ENCODE results near the gene TRIM44. TPM values are rescaled to one million over a fixed set of nuclear protein-coding genes. Genes with fewer than 3 reads are reported as not detected.

TRIM44 gene
- total RNA-seq, 4 donors from 2014 or later, result 27.4 to 73.4 (median 53.7) TPM

DNA sequence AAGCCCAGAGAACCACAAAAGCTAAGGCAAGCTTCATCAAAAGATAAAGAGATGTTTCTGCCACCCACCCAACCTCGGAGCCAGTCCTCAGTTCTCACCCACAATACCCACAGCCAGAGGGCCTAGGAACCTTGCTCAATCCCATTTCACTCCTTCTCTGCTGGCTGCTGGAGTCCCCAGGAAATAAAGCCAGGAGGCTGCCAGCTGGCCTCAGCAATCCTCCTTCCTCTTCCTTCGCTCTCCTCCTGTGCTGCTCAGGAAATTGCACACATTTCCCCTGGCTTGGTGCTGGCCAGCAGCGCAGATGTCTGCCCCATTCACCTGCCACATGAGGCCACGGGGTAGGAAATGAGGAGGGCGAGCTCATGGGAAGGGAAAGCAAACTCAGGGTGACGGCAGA, 189.5 kb downstream of the TRIM44 start:
- intact Hi-C loops (cut with DNase I), result no loop called here
- Histone ChIP-seq H3K9me3 (no peaks in the 10 kb centered on the region), H3K36me3 (no peaks in the 10 kb centered on the region), H3K4me1 (peaks cover 0 to 11% (median 2%) of the 10 kb centered on the region in 4 donors), H3K27me3 (no peaks in the 10 kb centered on the region), H3K27ac (replicated peaks in 1 of 4) (no peak overlapping the region), H3K4me3 (no peak overlapping the region)
- peak; percentile 74 for DNase-seq (ENCODE audit: extremely low spot score)
- WGBS, result 76% methylated on average over 6 of the region's 6 CpGs
- no peak for TF ChIP-seq POLR2A (IDR thresholded peaks at IDR 0.05; ENCODE audit: low read depth)
- TF ChIP-seq EP300 (IDR thresholded peaks at IDR 0.05), result no peak
- peak in 1 of 2 donors; percentile 29 for TF ChIP-seq POLR2AphosphoS5 (IDR thresholded peaks at IDR 0.05)
- TF ChIP-seq, protein P1, sequence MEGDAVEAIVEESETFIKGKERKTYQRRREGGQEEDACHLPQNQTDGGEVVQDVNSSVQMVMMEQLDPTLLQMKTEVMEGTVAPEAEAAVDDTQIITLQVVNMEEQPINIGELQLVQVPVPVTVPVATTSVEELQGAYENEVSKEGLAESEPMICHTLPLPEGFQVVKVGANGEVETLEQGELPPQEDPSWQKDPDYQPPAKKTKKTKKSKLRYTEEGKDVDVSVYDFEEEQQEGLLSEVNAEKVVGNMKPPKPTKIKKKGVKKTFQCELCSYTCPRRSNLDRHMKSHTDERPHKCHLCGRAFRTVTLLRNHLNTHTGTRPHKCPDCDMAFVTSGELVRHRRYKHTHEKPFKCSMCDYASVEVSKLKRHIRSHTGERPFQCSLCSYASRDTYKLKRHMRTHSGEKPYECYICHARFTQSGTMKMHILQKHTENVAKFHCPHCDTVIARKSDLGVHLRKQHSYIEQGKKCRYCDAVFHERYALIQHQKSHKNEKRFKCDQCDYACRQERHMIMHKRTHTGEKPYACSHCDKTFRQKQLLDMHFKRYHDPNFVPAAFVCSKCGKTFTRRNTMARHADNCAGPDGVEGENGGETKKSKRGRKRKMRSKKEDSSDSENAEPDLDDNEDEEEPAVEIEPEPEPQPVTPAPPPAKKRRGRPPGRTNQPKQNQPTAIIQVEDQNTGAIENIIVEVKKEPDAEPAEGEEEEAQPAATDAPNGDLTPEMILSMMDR (IDR thresholded peaks at IDR 0.05), result no peak

DNA sequence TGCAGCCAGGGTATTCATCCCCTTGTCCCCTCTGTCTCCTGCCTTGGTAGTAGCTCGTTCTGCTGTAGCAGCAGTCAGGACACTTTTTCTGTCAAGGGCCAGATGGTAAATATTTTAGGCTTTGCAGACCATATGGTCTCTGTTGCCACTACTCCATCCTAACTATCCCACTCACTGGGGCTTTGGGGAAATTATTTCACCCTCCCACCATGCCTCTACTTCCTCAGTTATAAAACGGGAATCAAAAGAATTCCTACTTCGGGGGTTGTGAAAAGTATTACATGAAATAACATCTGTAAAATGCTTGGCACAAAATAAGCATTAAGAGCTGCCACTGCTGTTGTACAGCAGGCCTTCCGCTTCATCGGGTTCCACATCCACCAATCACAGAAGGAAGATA, 191.4 kb downstream of the TRIM44 start:
- no peak for DNase-seq (ENCODE audit: extremely low spot score)
- H3K9me3 ChIP-seq, result no peaks in the 10 kb centered on the region
- 78% methylated on average over 5 of the region's 5 CpGs for WGBS
- H3K36me3 ChIP-seq, result no peaks in the 10 kb centered on the region
- intact Hi-C loops (cut with DNase I), result no loop called here
- H3K27ac ChIP-seq (replicated peaks in 1 of 4), result no peak overlapping the region
- H3K4me3 ChIP-seq, result no peak overlapping the region
- TF ChIP-seq EP300 (IDR thresholded peaks at IDR 0.05) (no peak), POLR2A (IDR thresholded peaks at IDR 0.05; ENCODE audit: low read depth) (no peak), POLR2AphosphoS5 (IDR thresholded peaks at IDR 0.05) (no peak)
- TF ChIP-seq, protein P1 (IDR thresholded peaks at IDR 0.05), result no peak
- H3K27me3 ChIP-seq, result no peaks in the 10 kb centered on the region
- H3K4me1 ChIP-seq, result peaks cover 0 to 11% (median 2%) of the 10 kb centered on the region in 4 donors

DNA sequence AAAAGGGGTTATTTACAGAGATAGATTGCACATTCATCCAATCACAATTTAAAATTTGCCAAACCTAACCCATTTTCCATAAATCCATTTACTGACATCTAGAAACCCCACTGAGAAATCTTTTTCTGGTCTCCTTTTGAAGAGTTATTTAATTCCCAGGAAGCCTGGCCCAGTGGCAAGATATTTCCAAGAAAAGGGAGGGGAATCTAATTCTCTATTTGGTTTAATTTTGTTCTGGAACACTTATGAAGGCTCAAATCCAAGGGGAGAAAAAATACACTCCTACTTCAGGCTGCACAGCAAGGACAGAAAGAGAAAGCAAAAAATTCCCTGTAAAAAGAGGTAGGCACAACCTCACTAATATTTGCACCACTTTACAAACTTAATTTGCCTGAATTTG, 193.1 kb downstream of the TRIM44 start:
- Histone ChIP-seq H3K4me3 (no peak overlapping the region), H3K27me3 (no peaks in the 10 kb centered on the region), H3K27ac (replicated peaks in 1 of 4) (no peak overlapping the region), H3K4me1 (peaks cover 0 to 11% (median 2%) of the 10 kb centered on the region in 4 donors), H3K36me3 (no peaks in the 10 kb centered on the region), H3K9me3 (no peaks in the 10 kb centered on the region)
- DNase-seq (ENCODE audit: extremely low spot score), result no peak
- intact Hi-C loops (cut with DNase I), result no loop called here
- no peak for TF ChIP-seq POLR2A (IDR thresholded peaks at IDR 0.05; ENCODE audit: low read depth)
- TF ChIP-seq POLR2AphosphoS5 (IDR thresholded peaks at IDR 0.05), result no peak
- TF ChIP-seq, protein P1 (IDR thresholded peaks at IDR 0.05), result no peak
- TF ChIP-seq EP300 (IDR thresholded peaks at IDR 0.05), result no peak

DNA sequence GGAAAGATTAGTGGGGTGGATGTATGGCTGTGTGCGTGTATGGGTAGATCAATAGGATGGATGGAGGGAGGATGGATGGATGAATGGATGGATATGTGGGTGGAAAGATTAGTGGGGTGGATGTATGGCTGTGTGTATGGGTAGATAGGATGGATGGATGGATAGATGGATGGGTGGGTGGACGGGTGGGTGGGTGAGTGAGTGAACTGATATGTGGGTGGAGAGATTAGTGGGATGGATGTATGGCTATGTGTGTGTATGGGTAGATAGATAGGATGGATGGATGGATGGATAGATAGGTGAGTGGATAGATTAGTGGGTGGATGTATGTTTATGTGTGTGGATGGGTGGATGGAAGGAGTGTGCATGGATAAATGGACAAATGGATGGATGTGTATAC, 193.7 kb downstream of the TRIM44 start:
- Histone ChIP-seq H3K27me3 (no peaks in the 10 kb centered on the region), H3K9me3 (no peaks in the 10 kb centered on the region), H3K4me3 (no peak overlapping the region), H3K36me3 (no peaks in the 10 kb centered on the region), H3K27ac (replicated peaks in 1 of 4) (no peak overlapping the region), H3K4me1 (peaks cover 0 to 11% (median 2%) of the 10 kb centered on the region in 4 donors)
- WGBS, result 84% methylated on average over 2 of the region's 2 CpGs
- intact Hi-C loops (cut with DNase I), result no loop called here
- no peak for TF ChIP-seq POLR2A (IDR thresholded peaks at IDR 0.05; ENCODE audit: low read depth)
- no peak for TF ChIP-seq POLR2AphosphoS5 (IDR thresholded peaks at IDR 0.05)
- TF ChIP-seq EP300 (IDR thresholded peaks at IDR 0.05), result no peak
- TF ChIP-seq, protein P1 (IDR thresholded peaks at IDR 0.05), result no peak
- DNase-seq (ENCODE audit: extremely low spot score), result peak; percentile 64

DNA sequence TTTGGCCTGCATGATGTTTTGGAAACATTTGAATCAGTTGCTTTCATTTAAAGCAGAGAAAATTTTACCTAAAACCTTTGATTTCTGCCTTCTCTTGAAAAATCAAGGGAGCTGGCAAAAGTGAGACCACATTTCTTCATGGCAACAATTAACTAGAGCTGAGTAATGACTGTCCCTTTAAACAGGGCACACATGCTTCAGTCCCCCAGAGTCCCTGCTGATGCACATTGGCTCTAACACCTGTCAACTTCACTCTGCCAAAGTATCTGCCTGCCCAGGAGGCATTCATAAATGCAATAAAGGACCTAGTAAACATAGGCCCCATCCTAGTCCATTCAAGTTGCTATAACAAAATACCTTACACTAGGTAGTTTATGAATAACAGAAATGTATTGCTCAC, 194.2 kb downstream of the TRIM44 start:
- intact Hi-C loops (cut with DNase I), result no loop called here
- no peaks in the 10 kb centered on the region for H3K36me3 ChIP-seq
- H3K4me3 ChIP-seq, result no peak overlapping the region

More for the DNA sequence above, 194.2 kb downstream of the TRIM44 start:
- Histone ChIP-seq H3K9me3 (no peaks in the 10 kb centered on the region), H3K27me3 (no peaks in the 10 kb centered on the region), H3K4me1 (peaks cover 0 to 11% (median 2%) of the 10 kb centered on the region in 4 donors), H3K27ac (replicated peaks in 1 of 4) (no peak overlapping the region)
- DNase-seq (ENCODE audit: extremely low spot score), result peak; percentile 55
- TF ChIP-seq, protein P1 (IDR thresholded peaks at IDR 0.05), result no peak
- TF ChIP-seq POLR2AphosphoS5 (IDR thresholded peaks at IDR 0.05), result no peak
- no peak for TF ChIP-seq EP300 (IDR thresholded peaks at IDR 0.05)
- no peak for TF ChIP-seq POLR2A (IDR thresholded peaks at IDR 0.05; ENCODE audit: low read depth)
